OCI-LY7 (cell line): ENCODE data around the gene SOX14.

Source experiments
- CTCF ChIP-seq: fragments of 200-600 bp; sonication (generic); conservative IDR thresholded peaks from 2 replicates; pipeline ENCODE4 v1.5.1; 2014; ENCODE audit warnings: mild to moderate bottlenecking, antibody characterized with exemption, low read length, moderate library complexity, mixed read lengths
- EZH2phosphoT487 ChIP-seq: fragments of 200-600 bp; sonication (generic); IDR thresholded peaks from 2 replicates; pipeline ENCODE4 v1.6.1; 2018; ENCODE audit warnings: low read depth, borderline replicate concordance, mild to moderate bottlenecking, mixed run types, antibody characterized with exemption, low read length, moderate library complexity, mixed read lengths

DNA sequence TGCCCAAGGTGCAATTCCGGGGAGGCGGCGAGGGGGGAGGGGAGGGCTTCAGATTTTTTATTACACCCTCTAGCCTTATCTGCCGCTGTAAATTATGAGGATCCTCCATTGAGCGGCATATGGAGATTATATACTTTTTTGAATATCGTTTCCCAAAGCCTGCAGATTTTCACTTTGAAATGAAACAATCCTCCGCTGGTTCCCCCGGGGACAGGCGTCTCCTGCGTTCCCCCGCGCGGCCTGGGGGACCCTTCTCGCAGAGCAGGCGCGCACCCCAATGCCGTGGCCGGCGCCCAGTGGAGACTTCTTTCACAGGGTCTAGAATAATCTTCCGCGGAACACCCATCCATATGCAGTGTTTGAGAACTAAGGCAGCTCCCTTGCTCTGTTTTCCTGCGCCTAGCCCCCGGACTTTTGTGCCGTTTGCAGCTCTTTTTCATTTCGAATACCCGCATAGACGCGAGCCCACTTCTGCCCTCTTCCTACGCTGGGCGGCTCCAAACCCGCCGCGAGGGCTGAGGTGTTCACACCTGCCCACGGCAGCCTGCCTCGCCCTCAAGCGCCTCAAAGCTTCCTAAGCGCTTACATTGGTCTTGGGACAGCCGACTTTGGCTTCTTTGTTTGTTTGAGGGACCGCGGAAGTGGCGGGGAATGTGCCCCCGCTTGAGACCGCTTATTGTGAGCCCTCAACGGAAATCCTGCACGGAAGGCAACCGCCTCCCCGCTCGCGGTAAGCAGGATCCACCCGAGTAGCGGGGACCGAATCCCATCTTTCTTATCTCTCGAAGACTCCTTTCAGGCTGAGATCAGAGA is 7.5 kb downstream of the SOX14 start:
- TF ChIP-seq CTCF = no peak
- no peak for TF ChIP-seq EZH2phosphoT487
